Activated effector memory CD4-positive, alpha-beta T cell treated with anti-CD3 and anti-CD28 coated beads, Interleukin-2, amount 50 U/mL, for 16 hours (primary cell): Measurements from ENCODE around the gene TNFRSF14.

Experiments
- DNase-seq: peaks from one replicate; pipeline ENCODE4 v3.0.0-alpha.2; 2020

Gene TNFRSF14

GRCh38 chr1:2523891-2524609 is 32.1 kb upstream of the TNFRSF14 start:
- peak; percentile 79 for DNase-seq

- DNase-seq: no peak
Observed at GRCh38 chr1:2525572-2525919, 30.6 kb upstream of the TNFRSF14 start.

GRCh38 chr1:2525920-2526823 is 30.0 kb upstream of the TNFRSF14 start, which contains the start of gene PANK4:
TSS of gene PANK4 (minus strand) at chr1:2526596. CDS start at chr1:2526587, 9 bp downstream.
- peak; percentile 96 for DNase-seq

- DNase-seq: peak; percentile 86
Observed at GRCh38 chr1:2526824-2527555, 29.2 kb upstream of the TNFRSF14 start.

- no peak for DNase-seq
Observed at GRCh38 chr1:2527556-2527860, 28.7 kb upstream of the TNFRSF14 start.

- no peak for DNase-seq
Observed at GRCh38 chr1:2528016-2528415, 28.2 kb upstream of the TNFRSF14 start.

GRCh38 chr1:2528611-2528965 is 27.6 kb upstream of the TNFRSF14 start:
- no peak for DNase-seq

GRCh38 chr1:2528966-2529783 is 27.0 kb upstream of the TNFRSF14 start:
- DNase-seq: peak; percentile 82

- DNase-seq: no peak
Observed at GRCh38 chr1:2529784-2530512, 26.2 kb upstream of the TNFRSF14 start, which contains the start of gene HES5. TSS of gene HES5 (minus strand) at chr1:2530263. CDS start at chr1:2530164, 99 bp downstream.

GRCh38 chr1:2530513-2531361 is 25.4 kb upstream of the TNFRSF14 start:
- no peak for DNase-seq

- DNase-seq: no peak
Observed at GRCh38 chr1:2532485-2533160, 23.5 kb upstream of the TNFRSF14 start.

- no peak for DNase-seq
Observed at GRCh38 chr1:2533365-2533764, 22.8 kb upstream of the TNFRSF14 start.

GRCh38 chr1:2534315-2534686 is 21.9 kb upstream of the TNFRSF14 start:
- DNase-seq: no peak

- no peak for DNase-seq
Observed at GRCh38 chr1:2534687-2535441, 21.3 kb upstream of the TNFRSF14 start.

GRCh38 chr1:2535455-2535854 is 20.7 kb upstream of the TNFRSF14 start:
- DNase-seq: no peak

- no peak for DNase-seq
Observed at GRCh38 chr1:2535981-2536380, 20.2 kb upstream of the TNFRSF14 start.

- no peak for DNase-seq
Observed at GRCh38 chr1:2537784-2538115, 18.4 kb upstream of the TNFRSF14 start.

GRCh38 chr1:2538376-2538775 is 17.8 kb upstream of the TNFRSF14 start:
- no peak for DNase-seq

GRCh38 chr1:2538872-2539271 is 17.3 kb upstream of the TNFRSF14 start:
- no peak for DNase-seq
